Progenitor cell of endocrine pancreas (in vitro differentiated cells): ENCODE data around the gene NEURL1. TPM values are rescaled to one million over a fixed set of nuclear protein-coding genes. Genes with fewer than 3 reads are reported as not detected.

Experiments
- DNase-seq: peaks from one replicate; pipeline ENCODE4 v3.0.0; 2021; ENCODE audit warnings: low spot score; ENCODE audit not compliant: unreplicated experiment
- H3K27ac Mint-ChIP-seq: 2 replicates; pipeline ENCODE4 v1.8.0; 2021; ENCODE audit warnings: mild to moderate bottlenecking, moderate library complexity, mixed read lengths
- H3K27me3 Mint-ChIP-seq: 2 replicates; pipeline ENCODE4 v1.8.0; 2021; ENCODE audit warnings: mixed read lengths
- H3K36me3 Mint-ChIP-seq: 2 replicates; pipeline ENCODE4 v1.8.0; 2022; ENCODE audit warnings: mixed read lengths; ENCODE audit not compliant: insufficient read depth
- H3K4me1 Mint-ChIP-seq: 2 replicates; pipeline ENCODE4 v1.8.0; 2021; ENCODE audit warnings: low read depth, mixed read lengths
- H3K4me3 Mint-ChIP-seq: 2 replicates; pipeline ENCODE4 v1.8.0; 2021; ENCODE audit warnings: low read depth, mild to moderate bottlenecking, moderate library complexity, mixed read lengths
- H3K9me3 Mint-ChIP-seq: 2 replicates; pipeline ENCODE4 v1.8.0; 2021; ENCODE audit warnings: low read depth, mixed read lengths
- CTCF ChIP-seq: fragments of 200-600 bp; sonication (generic); IDR thresholded peaks from one replicate; pipeline ENCODE4 v1.5.0; 2021; ENCODE audit warnings: antibody characterized with exemption, mild to moderate bottlenecking; ENCODE audit not compliant: unreplicated experiment
- total RNA-seq: library from RNA; stranded (reverse); gene quantifications from 2 replicates; pipeline ENCODE4 v1.2.1, GENCODE V29; 2021

Gene NEURL1
- total RNA-seq, 1 donor from 2014 or later = 21.5 TPM

- no peak overlapping the region for H3K4me3 Mint-ChIP-seq
- DNase-seq = no peak
- H3K9me3 Mint-ChIP-seq = no peaks in the 10 kb centered on the region
- peaks cover 55% of the 10 kb centered on the region for H3K4me1 Mint-ChIP-seq
- H3K27ac Mint-ChIP-seq = peak overlapping the region; percentile 90
- H3K27me3 Mint-ChIP-seq = no peaks in the 10 kb centered on the region
- H3K36me3 Mint-ChIP-seq = no peaks in the 10 kb centered on the region
- TF ChIP-seq CTCF = no peak
Observed at GRCh38 chr10:103576076-103576471, 82.6 kb downstream of the NEURL1 start.

- Mint-ChIP-seq H3K9me3 (no peaks in the 10 kb centered on the region), H3K4me3 (no peak overlapping the region), H3K36me3 (no peaks in the 10 kb centered on the region), H3K4me1 (peaks cover 55% of the 10 kb centered on the region), H3K27ac (peak overlapping the region; percentile 90), H3K27me3 (no peaks in the 10 kb centered on the region)
- no peak for DNase-seq
- TF ChIP-seq CTCF = no peak
Observed at GRCh38 chr10:103576862-103577261, 83.4 kb downstream of the NEURL1 start.

GRCh38 chr10:103578782-103579382, 85.4 kb downstream of the NEURL1 start:
- Mint-ChIP-seq H3K4me3 (no peak overlapping the region), H3K27me3 (no peaks in the 10 kb centered on the region), H3K9me3 (no peaks in the 10 kb centered on the region), H3K27ac (peak overlapping the region; percentile 90), H3K4me1 (peaks cover 52% of the 10 kb centered on the region), H3K36me3 (peaks cover 2% of the 10 kb centered on the region)
- no peak for TF ChIP-seq CTCF
- no peak for DNase-seq

GRCh38 chr10:103580011-103580410, 86.5 kb downstream of the NEURL1 start:
- Mint-ChIP-seq H3K36me3 (peaks cover 4% of the 10 kb centered on the region), H3K9me3 (no peaks in the 10 kb centered on the region), H3K27ac (no peak overlapping the region), H3K4me3 (no peak overlapping the region), H3K27me3 (no peaks in the 10 kb centered on the region), H3K4me1 (peaks cover 45% of the 10 kb centered on the region)
- no peak for DNase-seq
- TF ChIP-seq CTCF = no peak

- peak overlapping the region; percentile 31 for H3K4me3 Mint-ChIP-seq
- no peak for TF ChIP-seq CTCF
- H3K27ac Mint-ChIP-seq = no peak overlapping the region
- H3K36me3 Mint-ChIP-seq = peaks cover 5% of the 10 kb centered on the region
- H3K4me1 Mint-ChIP-seq = peaks cover 42% of the 10 kb centered on the region
- H3K9me3 Mint-ChIP-seq = no peaks in the 10 kb centered on the region
- H3K27me3 Mint-ChIP-seq = no peaks in the 10 kb centered on the region
- DNase-seq = no peak
Observed at GRCh38 chr10:103580430-103580829, 86.9 kb downstream of the NEURL1 start.
